Stimulated activated CD8-positive, alpha-beta memory T cell treated with anti-CD3 and anti-CD28 coated beads, Interleukin-12 subunit alpha, Interleukin-12 subunit beta, amount 100 ng/mL, for 24 hours (primary cell): ENCODE results near the gene DCDC2C.

Experiments used
- DNase-seq: peaks from one replicate; pipeline ENCODE4 v3.0.0-alpha.2; 2020; ENCODE audit errors: extremely low read depth

The DCDC2C gene

DNA sequence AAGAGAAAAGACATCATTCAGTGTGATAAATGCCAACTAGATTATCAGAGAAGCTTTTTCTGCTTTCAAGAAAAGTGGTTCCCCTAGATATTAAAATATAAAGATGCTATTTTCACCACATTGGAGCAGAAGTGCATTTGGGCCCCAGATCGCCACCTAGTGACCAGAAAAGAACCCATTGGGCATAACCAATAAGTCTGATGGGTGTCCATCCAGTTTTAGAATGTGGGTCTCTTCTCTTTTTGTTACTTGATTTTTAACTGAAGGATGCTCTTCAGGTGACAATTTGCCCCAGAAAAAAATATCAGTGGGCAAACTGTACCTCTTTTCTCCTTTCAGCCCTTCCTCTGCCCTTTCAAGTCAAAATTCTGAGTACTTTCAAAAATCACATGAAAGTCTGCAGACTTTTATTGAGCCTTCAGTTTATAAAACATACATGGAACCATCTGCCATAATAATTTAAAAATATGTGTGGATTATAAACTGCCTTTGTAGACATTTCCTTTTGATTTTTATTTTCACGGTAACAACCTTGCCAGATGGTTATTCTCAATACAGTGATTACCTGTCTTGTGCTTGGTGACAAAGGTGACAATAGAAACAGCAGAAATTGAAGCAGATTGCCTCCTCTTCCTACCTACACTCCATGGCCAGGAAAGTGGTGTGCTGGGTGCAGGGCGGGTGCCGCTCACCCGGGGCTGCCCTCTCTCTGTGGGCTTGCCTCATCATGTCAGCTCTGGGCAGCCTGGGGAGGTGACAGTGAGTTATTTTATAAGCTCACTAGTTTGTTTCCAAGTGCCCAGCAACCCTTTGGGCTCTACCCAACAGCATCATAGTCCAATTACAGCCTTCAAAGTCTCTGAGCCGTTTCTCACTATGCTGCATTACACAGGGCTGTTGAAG, 124.5 kb downstream of the DCDC2C start:
- no peak for DNase-seq

DNA sequence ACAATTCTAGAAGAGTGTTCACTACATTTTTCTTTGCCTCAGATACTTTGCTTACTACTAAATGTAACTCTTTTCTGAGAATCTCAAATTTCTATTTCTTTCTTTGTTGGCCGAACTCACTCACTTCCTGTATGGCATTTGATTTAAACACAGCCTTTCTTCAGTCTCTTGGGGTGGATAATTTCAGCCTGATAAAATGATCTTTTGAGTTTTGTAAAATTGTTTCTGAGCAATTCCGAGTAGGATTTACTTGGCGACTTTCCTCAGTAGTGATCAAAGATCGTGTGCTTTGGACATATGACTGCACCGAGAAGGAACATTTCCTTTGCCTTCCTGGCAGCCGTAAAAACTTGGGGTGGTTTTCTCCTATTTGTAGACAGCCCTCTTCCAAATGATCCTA, 127.4 kb downstream of the DCDC2C start:
- no peak for DNase-seq

DNA sequence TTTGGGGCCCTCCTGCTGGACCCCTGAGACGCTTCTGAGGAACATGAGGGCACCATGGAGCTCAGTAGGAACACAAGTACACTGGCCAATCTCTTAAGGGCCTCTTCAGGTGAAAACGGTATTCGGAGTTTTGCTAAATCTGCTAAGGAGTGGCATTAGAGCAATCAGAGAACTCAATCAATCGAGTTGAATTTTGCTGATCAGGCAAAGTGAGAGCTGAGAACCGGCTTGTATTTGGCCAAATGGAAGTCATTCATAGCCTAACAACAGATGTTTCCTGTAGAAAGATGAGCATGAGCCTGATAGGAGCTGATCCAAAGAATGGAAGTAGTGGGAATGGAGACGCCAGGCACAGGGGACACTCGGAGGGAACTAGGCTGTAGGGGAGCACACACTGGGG, 133.7 kb downstream of the DCDC2C start:
- DNase-seq: no peak

DNA sequence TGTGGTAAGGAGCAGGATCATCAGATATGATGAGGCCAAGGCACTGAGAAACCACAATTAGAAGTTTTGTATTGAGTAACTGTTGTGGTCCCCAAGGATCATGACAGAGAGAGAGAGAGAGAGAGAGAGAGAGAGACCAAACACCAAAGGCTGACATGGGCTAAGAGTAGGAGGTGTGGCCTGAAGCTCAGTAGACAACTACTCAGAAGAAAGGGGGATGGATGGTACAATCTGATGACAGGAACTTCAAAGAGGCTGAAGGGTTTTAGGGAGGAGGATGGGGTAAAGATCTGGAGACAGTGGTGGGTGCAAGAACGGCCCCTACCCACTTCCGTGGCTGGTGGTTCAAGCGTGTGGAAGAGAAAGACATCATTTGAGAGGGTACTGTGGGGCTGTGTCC, 135.0 kb downstream of the DCDC2C start:
- DNase-seq: no peak

DNA sequence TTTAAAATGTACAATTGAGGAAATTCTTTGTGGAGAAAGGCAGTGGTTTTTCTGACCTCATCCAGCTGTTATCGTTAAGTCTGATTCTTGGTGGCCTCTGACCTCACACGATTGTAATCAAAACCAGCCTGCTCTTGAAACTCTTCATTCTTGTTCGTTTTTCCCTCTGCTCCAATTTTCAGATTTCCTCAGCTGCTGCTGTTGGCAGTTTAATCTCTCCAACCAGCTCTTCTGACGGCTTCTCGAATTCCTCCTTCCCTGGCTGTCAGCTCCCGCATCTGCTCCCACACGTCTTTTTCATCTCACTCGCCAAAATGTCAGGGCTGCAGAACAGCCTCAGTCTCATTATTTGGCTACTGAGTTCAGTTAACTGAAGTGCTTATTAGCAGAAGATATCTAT, 136.1 kb downstream of the DCDC2C start:
- no peak for DNase-seq

DNA sequence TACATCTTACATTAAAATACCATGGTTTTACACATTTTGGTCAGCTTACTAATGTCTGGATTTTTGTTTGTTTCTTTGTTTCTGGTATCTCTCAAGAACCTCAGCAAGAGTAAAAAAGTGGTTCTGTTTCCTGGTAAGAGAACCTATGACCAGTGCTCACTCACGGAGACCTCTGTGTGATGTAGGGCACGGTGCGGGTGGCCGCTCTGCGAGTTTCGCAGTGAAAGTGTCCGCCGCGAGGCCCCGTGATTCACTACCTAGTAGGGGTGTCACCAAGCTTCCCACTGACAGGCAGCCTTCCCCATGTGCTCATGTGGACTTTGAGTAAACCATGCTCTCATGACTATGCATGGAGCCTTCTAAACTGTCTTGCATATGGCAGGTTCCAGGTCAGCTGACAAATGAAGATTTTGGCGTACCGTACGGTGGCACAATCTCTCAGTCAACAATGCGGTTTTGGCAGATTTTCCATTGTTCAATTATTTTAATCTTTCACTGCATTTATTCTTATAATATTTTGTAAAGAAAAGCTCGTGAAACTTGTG, 137.3 kb downstream of the DCDC2C start:
- DNase-seq: no peak

DNA sequence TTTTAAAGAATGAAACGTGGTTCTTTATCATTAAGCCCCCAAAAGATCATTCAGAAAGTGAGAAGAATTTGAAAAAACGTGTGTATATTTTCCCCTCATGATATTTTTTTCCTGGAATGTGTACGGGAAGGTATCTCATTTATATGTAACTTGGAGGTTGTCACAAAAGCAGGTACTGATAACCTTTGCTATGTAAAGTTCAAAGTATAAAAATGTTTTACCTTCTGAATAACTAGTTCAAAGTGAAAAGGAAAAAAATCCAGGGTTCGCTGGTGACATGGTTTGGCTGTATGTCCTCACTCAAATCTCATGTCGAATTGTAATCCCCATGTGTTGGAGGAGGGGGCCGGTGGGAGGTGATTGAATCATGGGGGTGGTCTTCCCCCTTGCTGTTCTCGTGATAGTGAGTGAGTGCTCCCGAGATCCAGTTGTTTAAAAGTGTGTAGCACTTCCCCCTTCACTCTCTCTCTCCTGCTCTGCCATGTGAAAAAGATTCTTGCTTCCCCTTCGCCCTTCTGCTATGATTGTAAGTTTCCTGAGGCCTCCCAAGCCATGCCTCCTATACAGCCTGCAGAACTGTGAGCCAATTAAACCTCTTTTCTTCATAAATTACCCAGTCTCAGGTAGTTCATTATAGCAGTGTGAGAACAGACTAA, 144.2 kb downstream of the DCDC2C start:
- no peak for DNase-seq

DNA sequence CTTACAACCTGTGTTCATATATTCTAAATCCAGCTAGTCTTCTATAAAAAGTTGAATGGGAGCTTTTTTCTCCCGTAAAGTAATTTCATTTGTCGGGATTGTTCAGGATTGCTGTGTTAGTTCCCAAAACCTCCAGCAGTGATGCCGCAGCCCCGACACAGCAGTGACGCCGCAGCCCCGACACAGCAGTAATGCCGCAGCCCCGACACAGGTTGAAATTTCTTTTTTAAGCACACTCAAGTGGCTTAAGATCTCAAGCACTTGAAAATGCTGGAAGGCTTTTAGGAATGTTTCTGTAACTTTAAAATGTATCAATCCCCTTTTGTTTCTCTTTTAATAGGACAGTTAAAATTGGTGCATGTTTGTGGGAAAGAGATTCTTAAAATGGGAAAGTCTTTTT, 145.4 kb downstream of the DCDC2C start:
- no peak for DNase-seq

DNA sequence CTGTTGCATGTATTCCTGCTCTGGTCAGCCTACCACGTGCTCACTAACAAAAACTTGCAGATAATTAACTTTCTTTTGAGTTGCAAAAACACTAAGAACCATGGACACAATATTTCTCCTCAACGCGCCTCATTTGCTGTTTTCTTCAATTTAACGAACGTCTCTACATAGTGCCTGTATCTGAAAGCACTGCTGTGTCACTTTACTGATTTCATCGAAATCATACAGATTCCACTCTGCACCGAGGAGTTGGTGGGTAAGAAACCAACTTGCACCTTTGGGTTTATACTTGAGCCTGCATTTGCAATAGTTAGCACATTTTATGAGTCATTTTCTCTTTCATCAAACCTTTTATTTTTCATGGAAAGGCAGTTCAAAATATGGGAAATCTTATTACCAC, 145.8 kb downstream of the DCDC2C start:
- no peak for DNase-seq

DNA sequence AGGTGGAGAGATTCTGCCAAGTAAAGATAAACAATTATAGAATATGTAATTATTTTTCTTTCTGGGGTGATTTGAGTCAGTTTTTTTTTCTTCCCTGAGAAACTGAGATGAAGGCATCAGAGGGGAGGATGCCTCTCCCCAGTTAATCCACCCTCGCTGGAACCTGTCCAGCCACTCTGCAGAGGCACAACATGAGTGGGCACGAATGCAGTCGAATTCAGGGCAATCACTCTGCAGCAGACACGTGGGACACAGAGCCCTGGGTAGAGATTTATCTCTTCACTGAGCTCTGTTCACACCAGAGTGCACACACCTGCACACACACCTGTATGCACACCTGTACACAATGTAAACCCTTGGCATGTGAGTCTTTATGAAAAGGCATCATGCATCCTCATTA, 154.2 kb downstream of the DCDC2C start:
- no peak for DNase-seq

DNA sequence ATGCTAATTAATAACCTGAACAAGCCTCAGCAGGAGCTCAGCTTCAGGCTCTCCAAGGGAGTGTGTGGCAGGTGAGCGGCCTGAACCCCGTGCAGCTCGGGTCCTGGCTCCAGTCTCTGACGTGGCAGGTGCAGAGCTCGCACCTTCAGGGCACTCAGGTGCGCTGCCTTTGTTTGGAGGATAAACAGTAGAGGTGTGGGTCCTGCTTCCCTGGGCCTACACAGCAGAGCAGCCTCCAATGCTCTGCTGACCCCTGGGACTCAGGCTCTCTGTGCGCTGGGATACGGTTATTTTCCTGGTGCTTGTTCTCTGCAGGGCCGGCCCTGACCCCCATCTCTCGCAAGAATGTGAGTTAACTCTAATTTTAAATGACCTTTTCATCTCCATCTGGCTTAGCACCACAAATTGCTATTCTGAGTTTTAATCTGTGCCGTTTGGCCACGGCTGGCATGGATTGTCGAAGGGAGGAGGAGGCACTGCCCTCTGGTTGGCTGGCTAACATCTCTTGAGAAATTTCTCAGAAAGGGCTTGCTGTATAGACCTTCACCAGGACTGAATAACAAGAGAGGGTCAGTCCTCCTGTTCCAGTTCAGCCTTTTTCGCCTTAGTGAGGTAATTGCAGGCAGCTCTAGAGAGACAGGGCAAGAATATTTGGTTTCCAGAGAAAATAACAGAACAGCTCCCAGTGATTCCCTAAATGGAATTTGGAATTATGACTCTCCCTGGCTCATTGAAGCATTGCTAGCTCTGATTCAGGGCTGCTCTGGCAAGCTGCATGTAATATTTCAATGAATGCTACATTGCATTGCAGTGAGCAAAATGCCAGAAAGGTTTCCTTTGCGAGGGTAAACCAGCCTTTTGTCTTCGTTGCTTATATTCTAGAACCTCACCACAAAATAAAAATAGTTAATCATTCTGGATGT, 161.8 kb downstream of the DCDC2C start:
- DNase-seq: no peak

DNA sequence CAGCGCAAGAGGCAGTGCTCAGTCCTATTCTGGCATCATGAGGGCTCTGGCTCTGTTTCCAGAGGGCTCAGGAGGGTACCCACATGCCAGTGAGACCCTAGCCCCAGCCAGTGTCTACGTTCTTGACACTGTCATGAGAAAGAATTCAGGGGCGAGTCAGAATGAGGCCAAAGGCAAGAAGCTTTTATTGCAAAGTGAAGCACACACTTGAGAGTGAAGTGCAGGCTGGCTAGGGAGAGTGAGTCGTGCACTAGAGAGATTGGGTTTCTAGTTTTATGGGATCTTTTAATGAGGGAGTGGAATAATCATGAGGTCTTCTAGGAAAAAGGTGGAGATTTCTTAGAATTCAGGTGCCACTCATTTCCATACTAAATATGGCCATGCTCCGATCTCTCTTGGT, 164.1 kb downstream of the DCDC2C start:
- no peak for DNase-seq

DNA sequence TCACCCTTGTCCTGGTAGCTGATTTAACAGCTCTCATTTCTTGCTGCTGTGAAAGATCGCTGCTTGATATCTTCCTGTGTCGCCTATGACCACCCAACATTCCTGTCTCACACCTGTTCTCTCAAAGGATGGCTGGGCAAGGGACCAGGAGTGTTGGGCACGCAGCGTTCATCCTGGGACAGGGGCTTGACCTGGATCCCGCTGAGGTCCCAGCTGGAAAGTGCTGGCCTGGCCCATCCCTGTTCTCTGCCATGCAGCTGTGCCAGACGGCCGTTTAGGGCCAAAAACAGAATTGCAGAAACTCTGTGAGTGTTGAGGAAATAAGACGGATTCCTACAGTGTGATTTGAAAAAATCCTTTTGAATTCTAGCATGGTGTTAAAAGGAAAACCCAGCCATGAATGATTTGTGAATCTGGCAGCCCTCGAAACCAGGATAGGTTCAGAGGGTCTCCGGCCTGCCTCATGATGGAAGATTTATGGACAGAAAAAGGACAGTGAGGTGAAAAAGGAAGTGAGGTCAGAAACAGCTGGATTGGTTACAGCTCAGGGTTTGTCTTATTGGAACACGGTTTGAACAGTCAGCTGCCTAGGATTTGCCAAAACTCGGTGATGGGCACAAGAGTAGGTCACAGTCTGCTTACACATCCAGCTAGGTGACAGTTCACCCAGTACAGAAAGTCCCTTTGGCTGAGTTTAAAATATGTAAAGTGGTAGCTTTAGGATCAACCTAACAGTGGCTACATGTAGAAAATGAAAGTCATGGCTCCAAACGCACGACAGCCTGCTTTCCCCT, 164.8 kb downstream of the DCDC2C start:
- DNase-seq: no peak

DNA sequence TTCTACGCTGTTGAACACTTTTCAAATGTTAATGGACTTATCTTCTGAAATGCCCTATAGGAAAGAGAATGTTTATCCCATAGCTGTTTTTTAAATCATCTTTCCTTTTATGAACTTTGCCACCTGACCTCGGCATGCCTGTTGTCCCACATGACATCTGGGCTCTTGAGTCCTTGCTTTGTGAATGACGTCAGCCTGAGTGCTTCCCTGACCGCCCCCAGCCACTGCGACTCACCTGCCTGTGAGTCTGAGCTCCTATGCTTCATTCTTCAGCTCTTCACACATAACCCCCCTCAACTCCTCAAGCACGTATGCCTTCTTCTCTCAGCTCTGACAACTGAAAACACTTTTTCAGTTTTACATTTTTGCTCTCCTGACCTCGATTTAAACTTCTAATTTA, 166.8 kb downstream of the DCDC2C start:
- no peak for DNase-seq

DNA sequence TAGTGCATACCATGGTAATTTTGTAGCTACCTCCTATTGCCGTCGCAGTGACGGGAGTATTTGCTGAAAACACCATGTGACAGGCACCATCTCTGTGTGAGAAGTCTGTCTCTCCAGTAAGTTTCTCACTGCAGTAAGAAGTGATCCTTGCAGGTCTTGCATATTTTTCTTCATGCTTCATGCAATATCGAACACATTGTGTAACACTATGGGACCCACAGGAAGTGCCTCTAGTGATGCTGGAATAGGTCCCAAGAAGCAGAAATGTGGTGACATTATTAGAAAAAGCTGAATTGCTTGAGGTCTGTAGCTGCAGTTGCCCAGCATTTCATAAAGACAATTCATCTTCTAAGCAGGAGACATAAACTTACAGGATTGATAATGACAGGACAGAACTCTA, 167.6 kb downstream of the DCDC2C start:
- DNase-seq: no peak

DNA sequence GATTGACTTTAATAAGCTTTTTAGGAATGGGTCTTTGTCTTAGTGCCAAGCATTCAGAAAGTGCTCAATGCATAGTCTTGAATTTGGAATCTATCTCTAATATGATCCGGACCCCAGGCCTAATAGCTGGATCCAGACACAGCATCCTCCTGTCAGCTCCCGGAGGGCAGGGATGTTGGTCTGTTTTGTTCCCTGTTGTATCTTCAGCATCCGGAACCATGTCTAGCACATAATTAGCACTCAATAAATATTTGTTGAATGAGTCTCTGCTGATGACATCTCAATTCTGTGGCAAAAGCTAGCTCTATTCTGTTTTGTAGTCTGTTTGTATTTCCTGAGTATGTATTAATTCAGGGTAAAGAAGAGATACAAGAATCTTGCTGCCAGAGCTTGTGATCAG, 169.1 kb downstream of the DCDC2C start:
- DNase-seq: no peak

DNA sequence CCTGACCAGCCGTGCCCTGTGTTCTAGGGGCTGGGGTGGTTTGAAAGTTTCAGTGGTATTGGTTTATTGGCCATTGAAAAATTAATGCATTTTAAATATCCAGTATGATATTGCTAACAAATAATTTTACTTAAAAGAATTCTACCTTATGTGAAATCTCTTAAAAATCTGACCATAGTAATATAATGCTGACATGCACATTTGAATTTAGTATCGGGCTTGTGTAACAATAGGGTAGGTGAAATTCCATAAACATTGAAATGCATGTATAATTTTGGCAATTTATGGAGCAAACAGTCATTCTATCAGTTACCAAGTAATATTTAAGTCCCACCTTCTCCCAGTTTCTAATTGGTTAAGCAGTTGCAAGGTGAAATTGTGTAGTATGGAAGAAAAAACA, 170.5 kb downstream of the DCDC2C start:
- DNase-seq: no peak

DNA sequence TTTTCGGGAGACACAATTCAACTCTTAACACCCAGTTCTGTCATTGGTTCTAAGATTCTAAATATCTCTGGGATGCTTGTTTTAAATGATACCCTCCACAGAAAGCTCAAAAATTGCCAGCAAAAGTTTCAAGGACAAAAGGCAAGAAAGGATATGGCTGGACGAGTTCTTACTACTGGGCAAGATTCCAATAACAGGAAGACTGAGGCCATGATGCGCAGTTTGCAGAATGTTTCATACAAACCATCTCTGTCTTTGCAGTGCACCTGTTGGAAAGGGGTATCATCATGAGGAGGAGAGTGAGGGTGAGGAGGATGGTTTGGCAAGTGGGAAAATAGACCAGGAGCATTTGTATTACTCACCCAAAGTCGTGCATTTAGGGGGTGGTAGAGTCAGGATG, 172.8 kb downstream of the DCDC2C start:
- DNase-seq: no peak

DNA sequence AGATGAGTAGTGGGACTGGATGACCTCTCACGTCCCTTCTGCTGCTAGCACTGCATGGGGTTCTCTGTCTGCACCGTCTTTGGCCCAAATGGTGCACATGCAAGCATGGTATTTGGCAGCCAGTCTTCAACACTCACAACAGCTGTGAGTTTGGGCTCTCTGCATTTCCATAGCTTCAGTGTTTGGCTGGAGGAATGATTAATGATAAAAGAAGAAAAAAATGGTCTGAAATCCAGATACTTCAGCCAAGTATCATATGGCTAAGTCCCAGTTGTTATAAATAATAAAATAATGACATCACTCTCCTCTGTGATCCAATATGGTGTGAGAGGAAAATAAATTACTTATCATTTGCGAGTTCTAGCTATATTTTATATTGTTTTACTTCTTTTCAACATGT, 173.3 kb downstream of the DCDC2C start:
- DNase-seq: no peak

DNA sequence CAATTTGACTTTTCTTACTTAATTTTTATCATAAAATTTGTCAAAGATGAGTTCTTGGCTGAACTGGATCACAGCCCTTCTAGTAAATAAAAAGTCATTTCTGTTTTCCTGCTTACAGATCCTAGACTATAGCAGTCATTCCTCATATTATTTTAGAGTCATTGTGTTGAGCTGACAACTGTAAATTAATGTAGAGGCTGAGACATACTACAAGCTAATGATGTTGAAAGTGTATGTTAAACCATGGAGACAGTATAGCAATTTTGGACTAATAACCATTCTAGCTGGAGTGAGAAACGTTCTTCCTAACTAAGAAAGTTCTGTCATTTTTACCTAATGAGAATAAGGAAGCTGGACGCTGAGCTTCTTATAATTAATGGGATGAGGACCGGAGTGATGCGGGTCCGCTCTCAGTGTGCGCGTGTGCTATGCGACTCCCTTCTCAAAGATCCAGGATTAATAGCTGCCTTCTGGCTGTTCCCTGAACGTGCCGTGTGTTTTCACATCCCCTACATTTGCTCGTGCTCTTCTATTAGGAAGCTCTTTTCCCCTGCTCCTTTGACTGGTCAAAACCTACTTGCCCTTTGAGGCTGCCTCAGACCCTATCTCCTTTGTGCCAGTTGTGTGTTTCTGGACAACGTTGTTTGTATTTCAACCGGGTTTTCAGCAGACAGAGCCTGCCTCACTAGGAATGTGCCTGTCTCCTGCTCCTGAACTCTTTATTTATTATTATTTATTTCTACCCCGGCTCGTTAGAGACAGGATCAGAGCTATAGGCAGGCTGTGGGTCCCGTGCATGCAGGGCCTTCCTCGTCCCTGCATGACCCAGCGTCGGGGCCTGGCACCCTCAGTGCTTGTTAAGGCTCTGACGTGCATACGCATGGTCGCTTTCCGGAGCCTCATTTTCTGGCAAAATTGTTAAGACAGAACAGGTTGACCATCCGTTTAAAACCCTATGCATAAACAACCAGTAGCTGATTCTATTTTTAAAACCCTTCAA, 182.6 kb downstream of the DCDC2C start:
- no peak for DNase-seq
